Transverse colon (tissue), 3 donors: ENCODE measurements around the gene BCL2L13.

Experiments used
- POLR2A ChIP-seq: fragments of 450-650 bp; IDR thresholded peaks from one replicate; pipeline ENCODE4 v1.6.1; 2016; ENCODE audit warnings: antibody characterized with exemption, mild to moderate bottlenecking, moderate library complexity
- POLR2AphosphoS5 ChIP-seq, 3 donors: sonication (generic); formaldehyde crosslinking; IDR thresholded peaks; one replicate each; pipeline ENCODE4 v1.6.1; 2016; ENCODE audit warnings: antibody characterized with exemption in 3 of 3

DNA sequence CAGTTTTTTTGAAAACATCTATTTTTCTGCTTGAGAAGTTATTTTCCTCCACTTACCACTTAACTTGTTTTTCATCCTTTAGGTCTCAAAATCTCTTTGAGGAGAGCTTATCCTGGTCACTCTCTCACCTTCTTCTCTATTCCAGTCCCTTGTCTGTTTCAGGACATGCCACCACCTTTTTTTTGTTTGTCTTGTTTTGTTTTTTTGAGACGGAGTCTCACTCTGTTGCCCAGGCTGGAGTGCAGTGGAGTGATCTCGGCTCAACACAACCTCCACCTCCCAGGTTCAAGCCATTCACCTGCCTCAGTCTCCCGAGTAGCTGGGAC is 4.6 kb upstream of the BCL2L13 start:
- no peak for TF ChIP-seq POLR2A
- no peak for TF ChIP-seq POLR2AphosphoS5 (IDR thresholded peaks at IDR 0.05)
